ENCODE results near the gene ARL1.

- no peak for TF ChIP-seq CTCF (conservative IDR thresholded peaks at IDR 0.05)
- TF ChIP-seq ZFX (IDR thresholded peaks at IDR 0.05): no peak
These were observed 28.4 kb downstream of the ARL1 start for GRCh38 chr12:101379149-101379548.
